PC-9 (cell line): ENCODE results near the gene SMAP1.

Source experiments
- EZH2 ChIP-seq: fragments of 200-600 bp; sonication (generic); IDR thresholded peaks from 2 replicates; pipeline ENCODE4 v1.8.0; 2017; ENCODE audit warnings: antibody characterized with exemption, low read depth
- TF ChIP-seq, protein P1 (sequence below): fragments of 200-600 bp; sonication (generic); conservative IDR thresholded peaks from 2 replicates; pipeline ENCODE4 v1.6.1; 2017; ENCODE audit warnings: mixed run types, antibody characterized with exemption, mild to moderate bottlenecking, moderate library complexity

DNA sequence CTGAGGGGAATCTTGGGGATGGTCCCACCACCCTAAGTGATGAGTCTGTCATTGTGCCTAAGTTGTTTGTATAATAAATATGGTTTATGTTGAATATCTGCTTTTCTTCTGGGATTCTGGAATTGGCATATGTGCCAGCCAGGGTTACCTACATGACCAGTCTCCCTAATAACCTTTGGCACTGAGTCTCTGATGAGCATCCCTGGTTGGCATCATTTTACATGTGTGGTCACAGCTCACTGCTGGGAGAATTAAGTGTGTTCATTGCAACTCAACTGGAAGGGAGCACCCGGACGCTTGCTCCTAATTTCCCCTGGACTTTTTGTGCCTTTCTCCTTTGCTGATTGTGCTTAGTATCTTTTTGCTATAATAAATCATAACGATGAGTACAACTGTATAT lies 8.1 kb downstream of the SMAP1 start:
- TF ChIP-seq, protein P1, sequence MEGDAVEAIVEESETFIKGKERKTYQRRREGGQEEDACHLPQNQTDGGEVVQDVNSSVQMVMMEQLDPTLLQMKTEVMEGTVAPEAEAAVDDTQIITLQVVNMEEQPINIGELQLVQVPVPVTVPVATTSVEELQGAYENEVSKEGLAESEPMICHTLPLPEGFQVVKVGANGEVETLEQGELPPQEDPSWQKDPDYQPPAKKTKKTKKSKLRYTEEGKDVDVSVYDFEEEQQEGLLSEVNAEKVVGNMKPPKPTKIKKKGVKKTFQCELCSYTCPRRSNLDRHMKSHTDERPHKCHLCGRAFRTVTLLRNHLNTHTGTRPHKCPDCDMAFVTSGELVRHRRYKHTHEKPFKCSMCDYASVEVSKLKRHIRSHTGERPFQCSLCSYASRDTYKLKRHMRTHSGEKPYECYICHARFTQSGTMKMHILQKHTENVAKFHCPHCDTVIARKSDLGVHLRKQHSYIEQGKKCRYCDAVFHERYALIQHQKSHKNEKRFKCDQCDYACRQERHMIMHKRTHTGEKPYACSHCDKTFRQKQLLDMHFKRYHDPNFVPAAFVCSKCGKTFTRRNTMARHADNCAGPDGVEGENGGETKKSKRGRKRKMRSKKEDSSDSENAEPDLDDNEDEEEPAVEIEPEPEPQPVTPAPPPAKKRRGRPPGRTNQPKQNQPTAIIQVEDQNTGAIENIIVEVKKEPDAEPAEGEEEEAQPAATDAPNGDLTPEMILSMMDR, result no peak
- no peak for TF ChIP-seq EZH2
